ENCODE data around the gene KEAP1.
"Not testable (repeated sequence)": the region's sequence is repeated elsewhere in the genome, so short reads cannot be mapped to it uniquely, and the experiment has no call there.

The KEAP1 gene

GRCh38 chr19:10537668-10538067 is 34.5 kb upstream of the KEAP1 start:
- no peak for DNase-seq (ENCODE audit: low read depth in 2 of 2)
- TF ChIP-seq CTCF (IDR thresholded peaks at IDR 0.05; ENCODE audit: low read depth, low read length): no peak

GRCh38 chr19:10535613-10536012 is 32.5 kb upstream of the KEAP1 start:
- no peak overlapping the region for H3K4me3 ChIP-seq (replicated peaks in 1 of 2; ENCODE audit: low read depth in 2 of 2, low read length in 2 of 2)
- no peak for TF ChIP-seq CTCF (IDR thresholded peaks at IDR 0.05; ENCODE audit: low read depth, low read length)
- DNase-seq (ENCODE audit: low read depth in 2 of 2): no peak

More at GRCh38 chr19:10537668-10538067, 34.5 kb upstream of the KEAP1 start:
- no peak overlapping the region for H3K4me3 ChIP-seq (replicated peaks in 1 of 2; ENCODE audit: low read depth in 2 of 2, low read length in 2 of 2)

GRCh38 chr19:10533646-10534386 is 30.7 kb upstream of the KEAP1 start:
- DNase-seq (ENCODE audit: low read depth in 2 of 2): peak; percentile 83 to 90
- H3K4me3 ChIP-seq (replicated peaks in 1 of 2; ENCODE audit: low read depth in 2 of 2, low read length in 2 of 2): no peak overlapping the region
- no peak for TF ChIP-seq CTCF (IDR thresholded peaks at IDR 0.05; ENCODE audit: low read depth, low read length)

DNA sequence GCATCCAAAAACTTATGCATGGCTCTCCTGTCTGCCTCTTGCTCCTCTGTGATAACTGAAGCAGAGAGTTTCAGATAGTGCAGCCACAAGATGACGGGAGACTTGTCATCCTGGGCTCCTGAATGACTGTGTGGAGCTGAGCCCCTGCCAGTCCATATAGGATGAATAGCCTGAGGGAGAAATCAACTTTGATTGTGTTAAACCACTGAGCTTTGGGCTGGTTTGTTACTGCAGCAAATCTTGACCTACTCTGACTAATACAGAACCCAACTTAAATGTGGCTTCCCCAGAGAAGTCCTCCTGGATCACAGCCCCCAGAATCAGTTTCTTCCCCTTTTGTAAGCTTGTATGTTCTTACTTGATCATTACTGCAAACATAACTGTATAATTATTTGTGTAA is 29.3 kb upstream of the KEAP1 start:
- TF ChIP-seq CTCF (IDR thresholded peaks at IDR 0.05; ENCODE audit: low read depth, low read length): no peak
- no peak overlapping the region for H3K4me3 ChIP-seq (replicated peaks in 1 of 2; ENCODE audit: low read depth in 2 of 2, low read length in 2 of 2)
- DNase-seq (ENCODE audit: low read depth in 2 of 2): no peak

- DNase-seq (ENCODE audit: low read depth in 2 of 2): not testable (repeated sequence)
Observed at GRCh38 chr19:10526887-10527286, 23.7 kb upstream of the KEAP1 start.

DNA sequence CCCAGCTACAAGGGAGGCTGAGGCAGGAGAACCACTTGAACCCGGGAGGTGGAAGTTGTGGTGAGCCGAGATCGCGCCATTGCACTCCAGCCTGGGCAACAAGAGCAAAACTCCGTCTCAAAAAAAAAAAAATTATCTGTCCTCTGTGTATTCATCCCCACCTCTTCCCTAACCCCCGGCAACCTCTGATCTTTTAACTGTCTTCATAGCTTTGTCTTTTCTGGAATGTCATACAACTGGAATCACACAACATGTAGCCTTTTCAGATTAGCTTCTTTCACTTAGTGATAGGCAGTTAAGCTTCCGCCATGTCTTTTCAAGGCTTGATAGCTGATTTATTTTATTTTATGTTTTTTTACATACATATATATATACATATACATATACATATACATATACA is 22.5 kb upstream of the KEAP1 start:
- H3K4me3 ChIP-seq (replicated peaks in 1 of 2; ENCODE audit: low read depth in 2 of 2, low read length in 2 of 2): no peak overlapping the region
- DNase-seq (ENCODE audit: low read depth in 2 of 2): no peak
- no peak for TF ChIP-seq CTCF (IDR thresholded peaks at IDR 0.05; ENCODE audit: low read depth, low read length)

More at GRCh38 chr19:10526887-10527286, 23.7 kb upstream of the KEAP1 start:
- not testable (repeated sequence) for H3K4me3 ChIP-seq (replicated peaks in 1 of 2; ENCODE audit: low read depth in 2 of 2, low read length in 2 of 2)

- no peak for DNase-seq (ENCODE audit: low read depth in 2 of 2)
- H3K4me3 ChIP-seq (replicated peaks in 1 of 2; ENCODE audit: low read depth in 2 of 2, low read length in 2 of 2): no peak overlapping the region
- no peak for TF ChIP-seq CTCF (IDR thresholded peaks at IDR 0.05; ENCODE audit: low read depth, low read length)
Observed at GRCh38 chr19:10523135-10523636, 20.0 kb upstream of the KEAP1 start.

All from cardiac fibroblast (primary cell).